GM21619 (cell line): ENCODE results near the gene HDDC2.

Experiments used
- ATAC-seq: cut with Tn5 transposase; IDR thresholded peaks from one replicate; pipeline ENCODE4 v1.9.1; 2021; ENCODE audit not compliant: unreplicated experiment

The HDDC2 gene

GRCh38 chr6:125271486-125272159 lies 30.1 kb downstream of the HDDC2 start:
- no peak for ATAC-seq

- ATAC-seq, result no peak
These were observed 31.4 kb downstream of the HDDC2 start for GRCh38 chr6:125270380-125270779.

- ATAC-seq, result no peak
These were observed 32.3 kb downstream of the HDDC2 start for GRCh38 chr6:125269328-125269985.

- ATAC-seq, result no peak
These were observed 33.0 kb downstream of the HDDC2 start for GRCh38 chr6:125268765-125269164.

- no peak for ATAC-seq
These were observed 33.8 kb downstream of the HDDC2 start for GRCh38 chr6:125267806-125268523.

- no peak for ATAC-seq
These were observed 37.3 kb downstream of the HDDC2 start for GRCh38 chr6:125264476-125264875.

- no peak for ATAC-seq
These were observed 39.5 kb downstream of the HDDC2 start for GRCh38 chr6:125262016-125263013.

GRCh38 chr6:125259354-125259736 lies 42.4 kb downstream of the HDDC2 start:
- no peak for ATAC-seq

- no peak for ATAC-seq
These were observed 43.0 kb downstream of the HDDC2 start for GRCh38 chr6:125258651-125259353.

- ATAC-seq, result no peak
These were observed 44.4 kb downstream of the HDDC2 start for GRCh38 chr6:125257351-125257750.

- ATAC-seq, result no peak
These were observed 46.6 kb downstream of the HDDC2 start for GRCh38 chr6:125255201-125255600.

- ATAC-seq, result no peak
These were observed 47.4 kb downstream of the HDDC2 start for GRCh38 chr6:125254321-125254720.

- no peak for ATAC-seq
These were observed 47.9 kb downstream of the HDDC2 start for GRCh38 chr6:125253881-125254280.

- ATAC-seq, result no peak
These were observed 48.9 kb downstream of the HDDC2 start for GRCh38 chr6:125252891-125253290.

GRCh38 chr6:125251516-125252220 lies 50.1 kb downstream of the HDDC2 start:
- ATAC-seq, result no peak

- ATAC-seq, result no peak
These were observed 51.3 kb downstream of the HDDC2 start for GRCh38 chr6:125250511-125250910.

- ATAC-seq, result no peak
These were observed 53.6 kb downstream of the HDDC2 start for GRCh38 chr6:125248136-125248535.

- ATAC-seq, result no peak
These were observed 55.2 kb downstream of the HDDC2 start for GRCh38 chr6:125246566-125246965.

GRCh38 chr6:125245523-125246264 lies 56.1 kb downstream of the HDDC2 start:
- no peak for ATAC-seq
